GM12801 (cell line): ENCODE data around the gene SIX5.

Experiments
- TF ChIP-seq, protein P1 (sequence below): IDR thresholded peaks from one replicate; pipeline ENCODE4 v1.5.1; 2011; ENCODE audit warnings: control low read depth; ENCODE audit not compliant: insufficient read length; ENCODE audit errors: extremely low read depth

Gene SIX5

GRCh38 chr19:45754323-45754722 lies 14.7 kb downstream of the SIX5 start:
- TF ChIP-seq, protein P1, sequence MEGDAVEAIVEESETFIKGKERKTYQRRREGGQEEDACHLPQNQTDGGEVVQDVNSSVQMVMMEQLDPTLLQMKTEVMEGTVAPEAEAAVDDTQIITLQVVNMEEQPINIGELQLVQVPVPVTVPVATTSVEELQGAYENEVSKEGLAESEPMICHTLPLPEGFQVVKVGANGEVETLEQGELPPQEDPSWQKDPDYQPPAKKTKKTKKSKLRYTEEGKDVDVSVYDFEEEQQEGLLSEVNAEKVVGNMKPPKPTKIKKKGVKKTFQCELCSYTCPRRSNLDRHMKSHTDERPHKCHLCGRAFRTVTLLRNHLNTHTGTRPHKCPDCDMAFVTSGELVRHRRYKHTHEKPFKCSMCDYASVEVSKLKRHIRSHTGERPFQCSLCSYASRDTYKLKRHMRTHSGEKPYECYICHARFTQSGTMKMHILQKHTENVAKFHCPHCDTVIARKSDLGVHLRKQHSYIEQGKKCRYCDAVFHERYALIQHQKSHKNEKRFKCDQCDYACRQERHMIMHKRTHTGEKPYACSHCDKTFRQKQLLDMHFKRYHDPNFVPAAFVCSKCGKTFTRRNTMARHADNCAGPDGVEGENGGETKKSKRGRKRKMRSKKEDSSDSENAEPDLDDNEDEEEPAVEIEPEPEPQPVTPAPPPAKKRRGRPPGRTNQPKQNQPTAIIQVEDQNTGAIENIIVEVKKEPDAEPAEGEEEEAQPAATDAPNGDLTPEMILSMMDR, result no peak

DNA sequence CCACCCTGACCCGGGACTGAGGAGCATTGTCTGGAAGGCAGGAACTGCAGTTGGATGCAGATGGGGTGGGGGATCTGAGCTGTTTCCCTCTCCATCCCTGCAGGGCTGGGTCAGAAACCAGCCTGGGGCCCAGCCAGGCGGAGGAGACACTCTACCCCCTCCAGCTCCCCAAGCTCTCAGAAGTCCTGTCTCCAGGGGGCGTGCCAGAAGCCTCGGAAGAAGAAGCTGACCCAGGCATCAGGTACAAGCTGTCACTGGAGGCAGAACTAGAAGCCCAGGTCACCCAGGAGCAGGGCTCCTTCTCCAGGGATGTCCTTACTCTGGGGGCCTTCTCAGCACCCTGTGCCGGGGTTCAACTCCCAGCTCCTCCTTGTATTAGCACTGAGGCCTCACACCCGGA lies 15.5 kb downstream of the SIX5 start:
- TF ChIP-seq, protein P1, result no peak

GRCh38 chr19:45752639-45753038 lies 16.4 kb downstream of the SIX5 start:
- TF ChIP-seq, protein P1, result no peak

- TF ChIP-seq, protein P1, result no peak
Measured at GRCh38 chr19:45747513-45747912, 21.5 kb downstream of the SIX5 start.

GRCh38 chr19:45746866-45747265 lies 22.2 kb downstream of the SIX5 start:
- TF ChIP-seq, protein P1, result no peak

DNA sequence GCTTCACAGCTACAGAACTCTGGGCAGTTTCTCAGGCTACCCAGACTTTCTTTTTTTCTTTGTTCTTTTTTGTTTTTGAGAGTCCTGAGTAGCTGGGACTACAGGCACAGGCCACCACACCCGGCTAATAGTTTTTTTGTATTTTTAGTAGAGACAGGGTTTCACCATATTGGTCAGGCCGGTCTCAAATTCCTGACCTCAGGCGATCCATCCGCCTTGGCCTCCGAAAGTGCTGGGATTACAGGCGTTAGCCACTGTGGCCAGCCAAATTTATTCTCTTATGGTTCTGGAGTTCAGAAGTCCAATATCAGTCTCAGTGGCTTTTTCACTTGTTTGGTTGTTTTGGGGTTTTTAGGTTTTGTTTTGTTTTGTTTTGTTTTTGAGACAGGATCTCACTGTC lies 23.4 kb downstream of the SIX5 start:
- TF ChIP-seq, protein P1, result no peak

- TF ChIP-seq, protein P1, result no peak
Measured at GRCh38 chr19:45742969-45743368, 26.1 kb downstream of the SIX5 start.
